Measurements from ENCODE around the gene PILRB.
"Not testable (repeated sequence)": the region's sequence is repeated elsewhere in the genome, so short reads cannot be mapped to it uniquely, and the experiment has no call there.

Gene PILRB

GRCh38 chr7:100358027-100358856, at the start of gene PILRB:
PILRB (plus strand) TSS chr7:100358117; CDS start chr7:100358303, 186 bp downstream.
- no peak for DNase-seq (ENCODE audit: low read depth in 2 of 2)

GRCh38 chr7:100318329-100318728, 39.6 kb upstream of the PILRB start:
- DNase-seq (ENCODE audit: low read depth in 2 of 2) = not testable (repeated sequence)

- not testable (repeated sequence) for DNase-seq (ENCODE audit: low read depth in 2 of 2)
These were observed 36.3 kb upstream of the PILRB start for GRCh38 chr7:100321648-100322047.

GRCh38 chr7:100324194-100324593, 33.7 kb upstream of the PILRB start:
- not testable (repeated sequence) for DNase-seq (ENCODE audit: low read depth in 2 of 2)

DNA sequence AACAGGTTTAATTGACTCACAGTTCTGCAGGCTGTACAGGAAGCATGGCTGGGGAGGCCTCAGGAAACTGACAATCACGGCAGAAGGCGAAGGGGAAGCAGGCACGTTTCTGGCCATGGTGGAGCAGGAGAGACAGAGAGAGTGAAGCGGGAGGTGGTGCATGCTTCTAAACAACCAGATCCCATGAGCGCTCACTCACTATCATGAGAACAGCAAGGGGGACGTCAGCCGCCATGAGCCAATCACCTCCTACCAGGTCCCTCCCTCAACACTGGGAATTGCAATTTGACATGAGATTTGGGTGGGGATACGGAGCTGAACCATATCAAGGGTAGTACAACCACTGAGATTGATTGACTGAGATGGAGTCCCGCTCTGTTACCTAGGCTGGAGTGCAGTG, 32.2 kb upstream of the PILRB start:
- not testable (repeated sequence) for DNase-seq (ENCODE audit: low read depth in 2 of 2)

DNA sequence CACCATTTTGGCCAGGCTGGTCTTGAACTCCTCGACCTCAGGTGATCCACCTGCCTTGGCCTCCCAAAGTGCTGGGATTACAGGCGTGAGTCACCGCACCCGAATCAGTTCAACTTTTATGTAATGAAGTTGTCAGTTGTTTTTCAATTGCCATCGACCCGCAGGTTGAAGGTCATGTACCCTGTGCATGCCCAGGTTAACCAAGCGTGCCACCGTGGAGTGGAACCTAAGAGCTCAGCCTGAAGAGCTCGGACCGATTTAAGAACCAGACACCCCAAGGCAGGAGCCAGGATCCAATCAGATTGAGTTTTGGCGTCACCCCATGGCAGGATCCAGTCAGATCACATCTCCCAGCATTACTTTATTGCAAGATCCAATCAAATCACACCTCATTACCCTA, 31.0 kb upstream of the PILRB start:
- DNase-seq (ENCODE audit: low read depth in 2 of 2) = not testable (repeated sequence)

GRCh38 chr7:100335566-100336466, 22.1 kb upstream of the PILRB start:
- peak; percentile 70 to 73 for DNase-seq (ENCODE audit: low read depth in 2 of 2)

DNA sequence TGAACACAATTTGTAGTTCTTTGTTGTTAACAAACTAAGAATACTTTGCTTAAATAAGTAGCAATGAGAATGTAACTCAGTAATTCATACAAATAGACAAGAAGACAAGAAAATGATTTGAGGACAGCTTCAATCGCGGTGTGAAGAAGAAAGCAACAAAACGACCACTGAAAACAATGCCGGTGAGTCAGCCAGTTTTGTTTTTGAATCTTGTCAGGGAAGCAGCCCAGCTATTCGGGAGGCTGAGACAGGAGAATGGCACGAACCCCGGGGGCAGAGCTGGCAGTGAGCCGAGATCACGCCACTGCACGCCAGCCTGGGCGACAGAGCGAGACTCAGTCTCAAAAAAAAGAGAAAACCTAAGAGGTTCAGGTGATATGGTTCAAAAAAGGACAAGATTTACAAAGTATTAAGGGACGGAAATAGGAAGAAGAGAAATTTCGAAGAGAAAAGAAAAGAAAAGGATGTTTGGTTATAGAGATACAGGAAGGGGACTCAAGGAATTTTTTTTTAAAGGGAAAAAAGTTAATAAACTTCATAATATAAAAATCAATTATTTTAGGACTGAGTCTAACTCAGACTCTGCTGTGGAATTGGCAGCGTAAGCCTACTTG, 19.7 kb upstream of the PILRB start:
- DNase-seq (ENCODE audit: low read depth in 2 of 2) = not testable (repeated sequence)

GRCh38 chr7:100341286-100341685, 16.6 kb upstream of the PILRB start:
- DNase-seq (ENCODE audit: low read depth in 2 of 2) = not testable (repeated sequence)

DNA sequence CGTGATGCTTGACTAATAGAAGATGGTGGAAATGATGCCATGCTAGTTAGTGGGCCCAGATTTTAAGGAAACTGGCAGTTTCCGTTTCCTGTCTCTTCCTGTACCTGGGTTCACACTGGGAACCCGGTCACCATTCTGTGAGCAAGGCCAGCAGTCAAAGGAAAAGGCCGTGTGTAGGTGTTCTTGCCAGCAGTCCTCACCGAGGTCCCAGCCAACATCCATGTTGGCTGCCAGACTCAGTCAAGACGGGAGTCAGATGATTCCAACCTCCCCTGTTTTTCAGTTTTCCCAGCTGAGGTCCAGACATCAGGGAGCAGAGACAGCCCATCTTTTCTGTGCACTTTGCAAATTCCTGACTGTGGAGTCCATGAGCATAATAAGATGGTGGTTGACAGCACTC, 15.2 kb upstream of the PILRB start:
- DNase-seq (ENCODE audit: low read depth in 2 of 2) = no peak

GRCh38 chr7:100344124-100344559, 13.8 kb upstream of the PILRB start:
- not testable (repeated sequence) for DNase-seq (ENCODE audit: low read depth in 2 of 2)

DNA sequence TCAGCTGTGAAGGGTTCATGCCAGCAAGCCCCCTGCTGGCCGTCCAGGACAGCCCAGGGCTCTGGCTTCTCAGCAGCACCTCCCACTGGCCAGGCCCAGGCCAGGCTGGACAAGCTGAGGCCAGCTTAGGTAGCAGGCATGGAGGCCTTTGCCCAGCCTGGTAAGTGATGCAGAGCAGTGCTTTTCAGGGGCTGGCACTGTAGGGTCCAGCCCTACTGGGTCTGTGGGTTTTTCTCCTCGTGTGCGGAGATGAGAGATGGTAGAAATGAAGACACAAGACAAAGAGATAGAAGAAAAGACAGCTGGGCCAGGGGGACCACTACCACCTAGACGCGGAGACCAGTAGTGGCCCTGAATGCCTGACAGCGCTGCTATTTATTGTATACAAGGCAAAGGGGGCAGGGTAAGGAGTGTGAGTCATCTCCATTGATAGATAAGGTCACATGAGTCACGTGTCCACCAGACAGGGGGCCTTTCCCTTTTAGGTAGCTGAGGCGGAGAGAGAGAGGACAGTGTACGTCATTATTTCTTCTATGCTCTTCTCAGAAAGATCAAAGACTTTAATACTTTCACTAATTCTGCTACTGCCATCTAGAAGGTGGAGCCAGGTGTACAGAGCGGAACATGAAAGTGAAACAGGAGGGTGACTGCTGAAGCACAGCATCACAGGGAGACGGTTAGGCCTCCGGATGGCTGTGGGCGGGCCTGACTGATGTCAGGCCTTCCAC, 13.2 kb upstream of the PILRB start:
- peak; percentile 40 to 61 for DNase-seq (ENCODE audit: low read depth in 2 of 2)

DNA sequence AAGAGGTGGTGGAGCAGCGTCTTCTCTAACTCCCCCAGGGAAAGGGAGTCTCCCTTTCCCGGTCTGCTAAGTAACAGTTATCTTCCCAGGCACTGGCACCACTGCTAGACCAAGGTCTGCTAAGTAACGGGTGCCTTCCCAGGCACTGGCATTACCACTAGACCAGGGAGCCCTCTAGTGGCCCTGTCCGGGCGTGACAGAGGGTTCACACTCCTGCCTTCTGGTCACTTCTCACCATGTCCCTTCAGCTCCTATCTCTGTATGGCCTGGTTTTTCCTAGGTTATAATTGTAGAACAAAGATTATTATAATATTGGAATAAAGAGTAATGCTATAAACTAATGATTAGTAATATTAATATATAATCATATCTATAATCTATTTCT, 12.6 kb upstream of the PILRB start:
- DNase-seq (ENCODE audit: low read depth in 2 of 2) = peak in 1 of 2 donors; percentile 57

- no peak for DNase-seq (ENCODE audit: low read depth in 2 of 2)
These were observed 11.0 kb upstream of the PILRB start for GRCh38 chr7:100346921-100347320.

GRCh38 chr7:100348805-100349204, 9.1 kb upstream of the PILRB start:
- no peak for DNase-seq (ENCODE audit: low read depth in 2 of 2)

- DNase-seq (ENCODE audit: low read depth in 2 of 2) = no peak
These were observed 8.2 kb upstream of the PILRB start for GRCh38 chr7:100349757-100350156.

GRCh38 chr7:100351657-100352058, 6.3 kb upstream of the PILRB start:
- no peak for DNase-seq (ENCODE audit: low read depth in 2 of 2)

- not testable (repeated sequence) for DNase-seq (ENCODE audit: low read depth in 2 of 2)
These were observed 5.6 kb upstream of the PILRB start for GRCh38 chr7:100352230-100352781.

- no peak for DNase-seq (ENCODE audit: low read depth in 2 of 2)
These were observed 4.8 kb upstream of the PILRB start for GRCh38 chr7:100352984-100353684.

GRCh38 chr7:100353685-100354330, 4.1 kb upstream of the PILRB start:
- no peak for DNase-seq (ENCODE audit: low read depth in 2 of 2)
